GM12892 (cell line): ENCODE data around the gene CCDC17. TPM values are rescaled to one million over a fixed set of nuclear protein-coding genes. Genes with fewer than 3 reads are reported as not detected.

ENCODE experiments used
- DNase-seq: peaks from one replicate; pipeline ENCODE4 v3.0.0; 2011; ENCODE audit not compliant: insufficient read length
- FAIRE-seq: peaks from 2 replicates; lab custom pipeline; 2011; peaks lifted over from hg19 to GRCh38; lab: Jason Lieb, UNC
- POLR2A ChIP-seq: IDR thresholded peaks from 2 replicates; pipeline ENCODE4 v1.6.1; 2011; ENCODE audit warnings: low read depth, low read length, control low read depth
- POLR2AphosphoS5 ChIP-seq: IDR thresholded peaks from 2 replicates; pipeline ENCODE4 v1.6.1; 2011; ENCODE audit warnings: low read depth, low read length, control low read depth
- TAF1 ChIP-seq: IDR thresholded peaks from 2 replicates; pipeline ENCODE4 v1.6.1; 2011; ENCODE audit warnings: low read depth, mild to moderate bottlenecking, control low read depth, low read length, borderline replicate concordance
- polyA plus RNA-seq: library from polyadenylated mRNA; unstranded; fragments of >200 nt; gene quantifications from one replicate; pipeline ENCODE4 v1.2.1, GENCODE V29; 2012; ENCODE audit warnings: missing spikeins, inconsistent platforms; ENCODE audit not compliant: missing spikeins

CCDC17 gene
- polyA plus RNA-seq: 0.91 TPM

GRCh38 chr1:45623972-45624371 lies at the start of gene CCDC17:
CCDC17 (minus strand) TSS chr1:45624054; CDS start chr1:45623909, 145 bp downstream.
- TF ChIP-seq POLR2AphosphoS5 (no peak), TAF1 (no peak), POLR2A (no peak)
- FAIRE-seq (no peak), DNase-seq (no peak)

GRCh38 chr1:45669859-45670655 lies 46.2 kb upstream of the CCDC17 start:
- no peak for DNase-seq
- FAIRE-seq: no peak
- TF ChIP-seq TAF1: no peak
- TF ChIP-seq POLR2AphosphoS5: no peak
- TF ChIP-seq POLR2A: no peak

- DNase-seq (no peak), FAIRE-seq (no peak)
- no peak for TF ChIP-seq POLR2A
- TF ChIP-seq POLR2AphosphoS5: no peak
- TF ChIP-seq TAF1: no peak
These were observed 45.5 kb upstream of the CCDC17 start for GRCh38 chr1:45669379-45669778.

- FAIRE-seq (no peak), DNase-seq (no peak)
- no peak for TF ChIP-seq TAF1
- TF ChIP-seq POLR2A: no peak
- TF ChIP-seq POLR2AphosphoS5: no peak
These were observed 44.7 kb upstream of the CCDC17 start for GRCh38 chr1:45668526-45668925.

GRCh38 chr1:45667321-45668111 lies 43.7 kb upstream of the CCDC17 start:
- TF ChIP-seq POLR2A (no peak), POLR2AphosphoS5 (no peak), TAF1 (no peak)
- FAIRE-seq (no peak), DNase-seq (no peak)

GRCh38 chr1:45666836-45667235 lies 43.0 kb upstream of the CCDC17 start:
- no peak for FAIRE-seq
- no peak for DNase-seq
- TF ChIP-seq POLR2A (no peak), TAF1 (no peak), POLR2AphosphoS5 (no peak)

GRCh38 chr1:45660336-45660735 lies 36.5 kb upstream of the CCDC17 start:
- DNase-seq (no peak), FAIRE-seq (no peak)
- TF ChIP-seq TAF1 (no peak), POLR2AphosphoS5 (no peak), POLR2A (no peak)

- DNase-seq: no peak
- TF ChIP-seq POLR2A (no peak), POLR2AphosphoS5 (no peak), TAF1 (no peak)
- no peak for FAIRE-seq
These were observed 35.4 kb upstream of the CCDC17 start for GRCh38 chr1:45659222-45659621.

- DNase-seq: no peak
- no peak for TF ChIP-seq TAF1
- TF ChIP-seq POLR2A: no peak
- TF ChIP-seq POLR2AphosphoS5: no peak
- FAIRE-seq: no peak
These were observed 34.3 kb upstream of the CCDC17 start for GRCh38 chr1:45658171-45658570.

- FAIRE-seq (no peak), DNase-seq (no peak)
- TF ChIP-seq TAF1 (no peak), POLR2AphosphoS5 (no peak), POLR2A (no peak)
These were observed 32.8 kb upstream of the CCDC17 start for GRCh38 chr1:45656573-45657226.

- TF ChIP-seq POLR2AphosphoS5: no peak
- TF ChIP-seq POLR2A: no peak
- TF ChIP-seq TAF1: no peak
- no peak for DNase-seq
- no peak for FAIRE-seq
These were observed 30.9 kb upstream of the CCDC17 start for GRCh38 chr1:45654540-45655280.
